SK-N-SH treated with all-trans-retinoic acid at 6 μM for 48 hours (cell line): Measurements from ENCODE around the gene STK17B.

ENCODE experiments used
- ATAC-seq: fragments of 200-7000 bp; cut with Tn5 transposase; 3 replicates; pipeline ENCODE4 v1.9.1; 2020; ENCODE audit warnings: mild to moderate bottlenecking, moderate library complexity
- ARNTL ChIP-seq: fragments of 450-650 bp; formaldehyde crosslinking; IDR thresholded peaks from 2 replicates; pipeline ENCODE4 v1.5.0; 2020; ENCODE audit warnings: low read depth, mild to moderate bottlenecking, moderate library complexity, borderline replicate concordance
- BACH2 ChIP-seq: fragments of 250-450 bp; sonication (Bioruptor Pico); IDR thresholded peaks from 2 replicates; pipeline ENCODE4 v1.9.0; 2021; ENCODE audit warnings: mild to moderate bottlenecking, borderline replicate concordance
- CSDC2 ChIP-seq: fragments of 250-450 bp; sonication (Bioruptor Pico); IDR thresholded peaks from 2 replicates; pipeline ENCODE4 v1.5.0; 2020; ENCODE audit warnings: mild to moderate bottlenecking, moderate library complexity
- ESRRG ChIP-seq: fragments of 250-450 bp; sonication (Bioruptor Pico); IDR thresholded peaks from 2 replicates; pipeline ENCODE4 v1.6.1; 2021; ENCODE audit warnings: mild to moderate bottlenecking
- ISL1 ChIP-seq: fragments of 250-450 bp; sonication (Bioruptor Pico); IDR thresholded peaks from 2 replicates; pipeline ENCODE4 v2.1.2; 2022; ENCODE audit warnings: mild to moderate bottlenecking, moderate library complexity
- OSR1 ChIP-seq: fragments of 250-450 bp; sonication (Bioruptor Pico); IDR thresholded peaks from 2 replicates; pipeline ENCODE4 v1.8.0; 2022; ENCODE audit warnings: moderate library complexity, mild to moderate bottlenecking, inconsistent platforms
- PATZ1 ChIP-seq: fragments of 250-450 bp; sonication (Bioruptor Pico); IDR thresholded peaks from 2 replicates; pipeline ENCODE4 v1.8.0; 2020; ENCODE audit warnings: mild to moderate bottlenecking, moderate library complexity, borderline replicate concordance
- POU6F1 ChIP-seq: fragments of 250-450 bp; sonication (Bioruptor Pico); IDR thresholded peaks from 2 replicates; pipeline ENCODE4 v1.8.0; 2021; ENCODE audit warnings: low read depth, mild to moderate bottlenecking, moderate library complexity, borderline replicate concordance
- PPARA ChIP-seq: fragments of 250-450 bp; sonication (Bioruptor Pico); IDR thresholded peaks from 2 replicates; pipeline ENCODE4 v1.5.0; 2020; ENCODE audit warnings: mild to moderate bottlenecking, borderline replicate concordance
- RARB ChIP-seq: fragments of 250-450 bp; sonication (Bioruptor Pico); IDR thresholded peaks from 2 replicates; pipeline ENCODE4 v1.8.0; 2021; ENCODE audit warnings: mild to moderate bottlenecking, moderate library complexity
- SNAI2 ChIP-seq: fragments of 250-450 bp; sonication (Bioruptor Pico); IDR thresholded peaks from 2 replicates; pipeline ENCODE4 v1.5.0; 2020; ENCODE audit warnings: mild to moderate bottlenecking, moderate library complexity
- TOX ChIP-seq: fragments of 250-450 bp; sonication (Bioruptor Pico); IDR thresholded peaks from 2 replicates; pipeline ENCODE4 v1.8.0; 2021; ENCODE audit warnings: mild to moderate bottlenecking, moderate library complexity, borderline replicate concordance
- ZC3H10 ChIP-seq: fragments of 250-450 bp; sonication (Bioruptor Pico); IDR thresholded peaks from 2 replicates; pipeline ENCODE4 v1.5.1; 2021; ENCODE audit warnings: mild to moderate bottlenecking, moderate library complexity
- ZFP3 ChIP-seq: fragments of 250-450 bp; sonication (Bioruptor Pico); IDR thresholded peaks from 2 replicates; pipeline ENCODE4 v1.5.0; 2020; ENCODE audit warnings: mild to moderate bottlenecking, moderate library complexity
- ZFP30 ChIP-seq: fragments of 450-650 bp; formaldehyde crosslinking; IDR thresholded peaks from 2 replicates; pipeline ENCODE4 v1.5.0; 2022; ENCODE audit warnings: mild to moderate bottlenecking, moderate library complexity
- ZNF565 ChIP-seq: fragments of 450-650 bp; formaldehyde crosslinking; conservative IDR thresholded peaks from 2 replicates; pipeline ENCODE4 v1.5.0; 2020; ENCODE audit warnings: low read depth, mild to moderate bottlenecking, moderate library complexity
- ZNF70 ChIP-seq: fragments of 450-650 bp; formaldehyde crosslinking; IDR thresholded peaks from 2 replicates; pipeline ENCODE4 v1.5.0; 2020; ENCODE audit warnings: mild to moderate bottlenecking, moderate library complexity
- TF ChIP-seq, protein P1 (sequence below): fragments of 250-450 bp; sonication (Bioruptor Pico); IDR thresholded peaks from 2 replicates; pipeline ENCODE4 v1.5.0; 2020; ENCODE audit warnings: mild to moderate bottlenecking, moderate library complexity

Gene STK17B

GRCh38 chr2:196153480-196153879 lies 17.9 kb downstream of the STK17B start:
- ATAC-seq, result no peak
- TF ChIP-seq ISL1 (CRISPR knock-in tag), result no peak
- TF ChIP-seq BACH2 (CRISPR knock-in tag), result no peak
- TF ChIP-seq ARNTL (CRISPR knock-in tag), result no peak
- no peak for TF ChIP-seq RARB (CRISPR knock-in tag)
- no peak for TF ChIP-seq ZNF565 (CRISPR knock-in tag)
- TF ChIP-seq, protein P1, sequence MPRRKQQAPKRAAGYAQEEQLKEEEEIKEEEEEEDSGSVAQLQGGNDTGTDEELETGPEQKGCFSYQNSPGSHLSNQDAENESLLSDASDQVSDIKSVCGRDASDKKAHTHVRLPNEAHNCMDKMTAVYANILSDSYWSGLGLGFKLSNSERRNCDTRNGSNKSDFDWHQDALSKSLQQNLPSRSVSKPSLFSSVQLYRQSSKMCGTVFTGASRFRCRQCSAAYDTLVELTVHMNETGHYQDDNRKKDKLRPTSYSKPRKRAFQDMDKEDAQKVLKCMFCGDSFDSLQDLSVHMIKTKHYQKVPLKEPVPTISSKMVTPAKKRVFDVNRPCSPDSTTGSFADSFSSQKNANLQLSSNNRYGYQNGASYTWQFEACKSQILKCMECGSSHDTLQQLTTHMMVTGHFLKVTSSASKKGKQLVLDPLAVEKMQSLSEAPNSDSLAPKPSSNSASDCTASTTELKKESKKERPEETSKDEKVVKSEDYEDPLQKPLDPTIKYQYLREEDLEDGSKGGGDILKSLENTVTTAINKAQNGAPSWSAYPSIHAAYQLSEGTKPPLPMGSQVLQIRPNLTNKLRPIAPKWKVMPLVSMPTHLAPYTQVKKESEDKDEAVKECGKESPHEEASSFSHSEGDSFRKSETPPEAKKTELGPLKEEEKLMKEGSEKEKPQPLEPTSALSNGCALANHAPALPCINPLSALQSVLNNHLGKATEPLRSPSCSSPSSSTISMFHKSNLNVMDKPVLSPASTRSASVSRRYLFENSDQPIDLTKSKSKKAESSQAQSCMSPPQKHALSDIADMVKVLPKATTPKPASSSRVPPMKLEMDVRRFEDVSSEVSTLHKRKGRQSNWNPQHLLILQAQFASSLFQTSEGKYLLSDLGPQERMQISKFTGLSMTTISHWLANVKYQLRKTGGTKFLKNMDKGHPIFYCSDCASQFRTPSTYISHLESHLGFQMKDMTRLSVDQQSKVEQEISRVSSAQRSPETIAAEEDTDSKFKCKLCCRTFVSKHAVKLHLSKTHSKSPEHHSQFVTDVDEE (CRISPR knock-in tag), result no peak
- TF ChIP-seq OSR1, result no peak
- no peak for TF ChIP-seq ESRRG (CRISPR knock-in tag)
- no peak for TF ChIP-seq ZNF70 (CRISPR knock-in tag)
- no peak for TF ChIP-seq TOX (CRISPR knock-in tag)
- no peak for TF ChIP-seq POU6F1 (CRISPR knock-in tag)

- no peak for ATAC-seq
- no peak for TF ChIP-seq OSR1
- no peak for TF ChIP-seq ZNF565 (CRISPR knock-in tag)
- TF ChIP-seq ZNF70 (CRISPR knock-in tag), result no peak
These were observed 21.4 kb downstream of the STK17B start for GRCh38 chr2:196149948-196150347.

- TF ChIP-seq PATZ1 (CRISPR knock-in tag), result no peak
- no peak for TF ChIP-seq ZNF565 (CRISPR knock-in tag)
- TF ChIP-seq SNAI2 (CRISPR knock-in tag), result no peak
- no peak for ATAC-seq
These were observed 22.6 kb downstream of the STK17B start for GRCh38 chr2:196148736-196149135.

DNA sequence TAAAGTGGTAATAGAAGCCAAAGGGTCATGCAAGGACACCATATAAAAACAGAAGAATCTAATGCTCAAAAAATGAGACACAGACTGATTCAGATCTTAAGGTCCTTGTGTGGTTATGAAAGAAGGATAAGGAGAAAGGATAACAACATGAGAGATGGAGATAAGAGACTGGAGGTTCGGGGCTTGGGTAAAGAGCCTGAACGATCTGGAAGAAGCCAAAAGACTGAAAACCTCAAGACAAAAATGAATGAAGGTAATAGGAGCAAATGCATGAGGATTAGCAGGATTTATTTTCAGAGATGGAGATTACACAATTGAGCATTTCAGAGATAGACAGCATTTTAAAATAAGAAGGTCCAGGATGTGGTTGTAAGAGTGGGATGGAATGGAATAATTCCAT lies 26.1 kb downstream of the STK17B start:
- ATAC-seq, result no peak
- TF ChIP-seq ZNF70 (CRISPR knock-in tag) (no peak), CSDC2 (CRISPR knock-in tag) (no peak)

GRCh38 chr2:196144513-196145126 lies 26.8 kb downstream of the STK17B start:
- no peak; the same call in 2 of the 3 replicates for ATAC-seq
- no peak for TF ChIP-seq TOX (CRISPR knock-in tag)
- no peak for TF ChIP-seq POU6F1 (CRISPR knock-in tag)
- no peak for TF ChIP-seq ZFP3 (CRISPR knock-in tag)
- TF ChIP-seq SNAI2 (CRISPR knock-in tag), result no peak
- TF ChIP-seq CSDC2 (CRISPR knock-in tag), result no peak
- TF ChIP-seq ZFP30 (CRISPR knock-in tag), result no peak
- no peak for TF ChIP-seq ZC3H10
- no peak for TF ChIP-seq ESRRG (CRISPR knock-in tag)
- no peak for TF ChIP-seq ZNF565 (CRISPR knock-in tag)
- TF ChIP-seq, protein P1 (CRISPR knock-in tag), result no peak
- TF ChIP-seq PPARA (CRISPR knock-in tag), result no peak
